CD14-positive monocyte (primary cell): Measurements from ENCODE around the gene BPHL. TPM values are rescaled to one million over a fixed set of nuclear protein-coding genes. Genes with fewer than 3 reads are reported as not detected.
"Not testable (repeated sequence)": the region's sequence is repeated elsewhere in the genome, so short reads cannot be mapped to it uniquely, and the experiment has no call there.

Source experiments
- DNase-seq, 3 donors: peaks; one replicate each; pipeline ENCODE4 v3.0.0-alpha.2; 2011 to 2022
- H2AFZ ChIP-seq: 2 replicates; pipeline ENCODE4 v1.6.0; 2012; ENCODE audit warnings: mild to moderate bottlenecking, low read depth, low read length, inconsistent platforms; ENCODE audit not compliant: insufficient read depth, poor library complexity, severe bottlenecking
- H3K27ac ChIP-seq, 2 donors: 1 replicate in 1 of 2; 2 replicates in 1 of 2; pipeline ENCODE4 v1.5.1; 2012 to 2013; ENCODE audit warnings: low read length in 2 of 2, control low read depth in 1 of 2, inconsistent platforms in 1 of 2, low read depth in 1 of 2, mild to moderate bottlenecking in 1 of 2
- H3K27me3 ChIP-seq, 2 donors: one replicate each; pipeline versions ENCODE4 v1.6.0 to v1.6.1; 2011 to 2013; ENCODE audit warnings: low read length in 2 of 2; ENCODE audit not compliant: control insufficient read depth in 2 of 2, insufficient read depth in 2 of 2
- H3K36me3 ChIP-seq, 2 donors: replicated peaks in 1 of 2; 1 replicate in 1 of 2; 2 replicates in 1 of 2; pipeline versions ENCODE4 v1.5.1 to v1.6.1; 2012 to 2013; ENCODE audit warnings: low read length in 2 of 2, control low read depth in 1 of 2, inconsistent platforms in 1 of 2, mild to moderate bottlenecking in 1 of 2; ENCODE audit not compliant: insufficient read depth in 2 of 2, control insufficient read depth in 1 of 2
- H3K4me1 ChIP-seq, 2 donors: 1 replicate in 1 of 2; 2 replicates in 1 of 2; pipeline versions ENCODE4 v1.5.1 to v1.6.1; 2012 to 2013; ENCODE audit warnings: low read length in 2 of 2, control low read depth in 1 of 2, inconsistent platforms in 1 of 2, mild to moderate bottlenecking in 1 of 2, moderate library complexity in 1 of 2; ENCODE audit not compliant: insufficient read depth in 2 of 2, control insufficient read depth in 1 of 2
- H3K4me2 ChIP-seq: replicated peaks from 2 replicates; pipeline ENCODE3; 2012; ENCODE audit warnings: low read length, moderate library complexity, mild to moderate bottlenecking; ENCODE audit not compliant: poor library complexity, severe bottlenecking; ENCODE audit errors: extremely low read depth
- H3K4me3 ChIP-seq, 3 experiments: fragments of 200-600 bp in 1 of 3; sonication (generic) in 1 of 3; replicated peaks in 1 of 3; 1 replicate in 2 of 3; 2 replicates in 1 of 3; pipeline ENCODE4 v1.5.1; 2011 to 2013; ENCODE audit warnings: low read length in 3 of 3, mild to moderate bottlenecking in 3 of 3, control low read depth in 2 of 3, low read depth in 2 of 3, inconsistent platforms in 1 of 3, moderate library complexity in 1 of 3
- H3K79me2 ChIP-seq: 2 replicates; pipeline ENCODE4 v1.6.0; 2012; ENCODE audit warnings: mild to moderate bottlenecking, control low read depth, inconsistent platforms, low read length, moderate library complexity; ENCODE audit not compliant: insufficient read depth
- H3K9ac ChIP-seq: 2 replicates; pipeline ENCODE4 v1.6.0; 2017; ENCODE audit warnings: low read length, mild to moderate bottlenecking; ENCODE audit not compliant: insufficient read depth, poor library complexity, severe bottlenecking
- H3K9me3 ChIP-seq, 2 donors: replicated peaks in 1 of 2; 1 replicate in 1 of 2; 2 replicates in 1 of 2; pipeline versions ENCODE4 v1.5.1 to v1.6.1; 2012 to 2013; ENCODE audit warnings: low read length in 2 of 2, control low read depth in 1 of 2; ENCODE audit not compliant: control insufficient read depth in 1 of 2, insufficient read depth in 1 of 2
- H4K20me1 ChIP-seq: 2 replicates; pipeline ENCODE4 v1.6.0; 2012; ENCODE audit warnings: mild to moderate bottlenecking, low read length, control low read depth, moderate library complexity; ENCODE audit not compliant: insufficient read depth
- H3K27ac Mint-ChIP-seq, 7 donors: one replicate each; pipeline ENCODE4 v1.8.0; 2020; ENCODE audit warnings: mild to moderate bottlenecking in 7 of 7, mixed read lengths in 7 of 7, moderate library complexity in 6 of 7, inconsistent platforms in 2 of 7
- H3K27me3 Mint-ChIP-seq, 3 donors: one replicate each; pipeline ENCODE4 v1.8.0; 2021 to 2022; ENCODE audit warnings: low read depth in 3 of 3, mild to moderate bottlenecking in 3 of 3, mixed read lengths in 3 of 3, moderate library complexity in 3 of 3, inconsistent platforms in 1 of 3
- H3K36me3 Mint-ChIP-seq, 2 donors: one replicate each; pipeline ENCODE4 v1.8.0; 2020; ENCODE audit warnings: mixed read lengths in 2 of 2, inconsistent platforms in 1 of 2, mild to moderate bottlenecking in 1 of 2
- H3K4me1 Mint-ChIP-seq: one replicate; pipeline ENCODE4 v1.8.0; 2020; ENCODE audit warnings: mild to moderate bottlenecking, mixed read lengths
- H3K4me3 Mint-ChIP-seq, 2 donors: one replicate each; pipeline ENCODE4 v1.8.0; 2020; ENCODE audit warnings: mild to moderate bottlenecking in 2 of 2, mixed read lengths in 2 of 2, moderate library complexity in 1 of 2
- H3K9me3 Mint-ChIP-seq, 7 donors: one replicate each; pipeline ENCODE4 v1.8.0; 2020 to 2022; ENCODE audit warnings: mixed read lengths in 7 of 7, mild to moderate bottlenecking in 6 of 7, moderate library complexity in 6 of 7, inconsistent platforms in 2 of 7
- CTCF ChIP-seq: fragments of 200-600 bp; IDR thresholded peaks from one replicate; pipeline ENCODE4 v1.8.0; 2022; ENCODE audit warnings: antibody characterized with exemption, mild to moderate bottlenecking
- WGBS: methylation state at CpG from one replicate; pipeline ENCODE4 v1.1.5; 2013; ENCODE audit warnings: missing lambda C conversion rate; ENCODE audit not compliant: insufficient coverage; 5-methylcytosine and 5-hydroxymethylcytosine counted together
- intact Hi-C, 2 donors: fragments of 100-400 bp; cut with micrococcal nuclease; formaldehyde crosslinking; loops; one replicate each; pipeline versions ENCODE4 v1.15.0 to v1.15.1; 2023
- polyA plus RNA-seq, 3 donors: library from polyadenylated mRNA; depleted of rRNA in 1 of 3; unstranded in 2 of 3; stranded (reverse) in 1 of 3; fragments of 300-500 nt in 2 of 3; fragments of >200 nt in 1 of 3; fragmentation: Illumina TruSeq in 2 of 3; gene quantifications; 1 replicate in 2 of 3; 2 replicates in 1 of 3; pipeline ENCODE4 v1.2.3, GENCODE V29; 2012 to 2021

Gene BPHL
- polyA plus RNA-seq, 3 donors: 4.6 to 7.8 (median 5.9) TPM

- H3K9me3 Mint-ChIP-seq: peaks cover 0 to 6% (median 2%) of the 10 kb centered on the region in 7 donors
- no peak overlapping the region for H3K4me3 ChIP-seq
- 21% methylated on average over 5 of the region's 7 CpGs for WGBS
- peaks cover 0 to 13% of the 10 kb centered on the region in 2 donors for H3K27me3 ChIP-seq
- peaks cover 19 to 28% (median 24%) of the 10 kb centered on the region in 3 donors for H3K27me3 Mint-ChIP-seq
- no peak for TF ChIP-seq CTCF
- intact Hi-C loops: no loop called here
- H3K9ac ChIP-seq: no peak overlapping the region
- no peaks in the 10 kb centered on the region for H3K9me3 ChIP-seq
- H3K4me1 ChIP-seq: peaks cover 23 to 41% of the 10 kb centered on the region in 2 donors
- no peak overlapping the region for H3K27ac ChIP-seq
- H3K36me3 Mint-ChIP-seq: peaks cover 0 to 3% of the 10 kb centered on the region in 2 donors
- peak overlapping the region in 3 of 7 donors; percentile 41 to 68 (median 65) for H3K27ac Mint-ChIP-seq
- no peak overlapping the region for H3K4me2 ChIP-seq
- H3K79me2 ChIP-seq: no peaks in the 10 kb centered on the region
- H3K4me3 Mint-ChIP-seq: no peak overlapping the region
- H3K4me1 Mint-ChIP-seq: peaks cover 34% of the 10 kb centered on the region
- peak; percentile 38 to 80 (median 55) for DNase-seq
- H4K20me1 ChIP-seq: no peaks in the 10 kb centered on the region
- H2AFZ ChIP-seq: no peak overlapping the region
- no peaks in the 10 kb centered on the region for H3K36me3 ChIP-seq
These were observed 47.4 kb downstream of the BPHL start for GRCh38 chr6:3165631-3166534.

GRCh38 chr6:3166535-3167225, 48.2 kb downstream of the BPHL start:
- peaks cover 16 to 21% (median 18%) of the 10 kb centered on the region in 3 donors for H3K27me3 Mint-ChIP-seq
- H3K4me1 ChIP-seq: peaks cover 23 to 39% of the 10 kb centered on the region in 2 donors
- H3K79me2 ChIP-seq, H3K9me3 Mint-ChIP-seq, H3K27ac Mint-ChIP-seq, H3K4me2 ChIP-seq, H3K4me3 ChIP-seq, DNase-seq, H3K27ac ChIP-seq, H3K36me3 Mint-ChIP-seq, H3K9me3 ChIP-seq, H2AFZ ChIP-seq, H4K20me1 ChIP-seq, intact Hi-C loops, H3K36me3 ChIP-seq, H3K27me3 ChIP-seq, H3K9ac ChIP-seq: not testable (repeated sequence)
- peaks cover 34% of the 10 kb centered on the region for H3K4me1 Mint-ChIP-seq
- H3K4me3 Mint-ChIP-seq: peak overlapping the region in 1 of 2 donors; percentile 5
- WGBS: 96% methylated on average over 5 of the region's 10 CpGs

- H2AFZ ChIP-seq, intact Hi-C loops, H3K9ac ChIP-seq, H3K79me2 ChIP-seq, H4K20me1 ChIP-seq, H3K36me3 ChIP-seq, H3K4me2 ChIP-seq, H3K27ac Mint-ChIP-seq, H3K27me3 ChIP-seq, DNase-seq, H3K9me3 ChIP-seq, H3K27ac ChIP-seq, H3K36me3 Mint-ChIP-seq, H3K9me3 Mint-ChIP-seq, H3K4me3 Mint-ChIP-seq, H3K4me3 ChIP-seq: not testable (repeated sequence)
- peaks cover 26% of the 10 kb centered on the region for H3K4me1 Mint-ChIP-seq
- H3K27me3 Mint-ChIP-seq: peaks cover 8 to 15% (median 11%) of the 10 kb centered on the region in 3 donors
- whole genome bisulfite sequencing: 95% methylated on average over 7 of the region's 10 CpGs
- H3K4me1 ChIP-seq: peaks cover 19 to 29% of the 10 kb centered on the region in 2 donors
These were observed 49.5 kb downstream of the BPHL start for GRCh38 chr6:3168046-3168445.
